ENCODE results near the gene CDS1. TPM values are rescaled to one million over a fixed set of nuclear protein-coding genes. Genes with fewer than 3 reads are reported as not detected.

Gene CDS1
- total RNA-seq, 1 donor: 0.36 TPM

- H3K4me3 ChIP-seq (ENCODE audit: low read depth, low read length): no peak overlapping the region
- TF ChIP-seq CTCF (IDR thresholded peaks at IDR 0.05; ENCODE audit: insufficient read depth, low read length): no peak
- no peak for DNase-seq (ENCODE audit: low read depth)
Observed at GRCh38 chr4:84565951-84566350, 17.0 kb upstream of the CDS1 start.

- peak; percentile 16 for DNase-seq (ENCODE audit: low read depth)
- TF ChIP-seq CTCF (IDR thresholded peaks at IDR 0.05; ENCODE audit: insufficient read depth, low read length): no peak
- H3K4me3 ChIP-seq (ENCODE audit: low read depth, low read length): no peak overlapping the region
Observed at GRCh38 chr4:84568496-84568895, 14.4 kb upstream of the CDS1 start.

- no peak overlapping the region for H3K4me3 ChIP-seq (ENCODE audit: low read depth, low read length)
- no peak for DNase-seq (ENCODE audit: low read depth)
- no peak for TF ChIP-seq CTCF (IDR thresholded peaks at IDR 0.05; ENCODE audit: insufficient read depth, low read length)
Observed at GRCh38 chr4:84569009-84569408, 13.9 kb upstream of the CDS1 start.

GRCh38 chr4:84573385-84574068 lies 9.4 kb upstream of the CDS1 start:
- TF ChIP-seq CTCF (IDR thresholded peaks at IDR 0.05; ENCODE audit: insufficient read depth, low read length): no peak
- H3K4me3 ChIP-seq (ENCODE audit: low read depth, low read length): no peak overlapping the region
- DNase-seq (ENCODE audit: low read depth): no peak

- no peak overlapping the region for H3K4me3 ChIP-seq (ENCODE audit: low read depth, low read length)
- TF ChIP-seq CTCF (IDR thresholded peaks at IDR 0.05; ENCODE audit: insufficient read depth, low read length): no peak
- no peak for DNase-seq (ENCODE audit: low read depth)
Observed at GRCh38 chr4:84574069-84574720, 8.7 kb upstream of the CDS1 start.

GRCh38 chr4:84578540-84579402 lies 4.2 kb upstream of the CDS1 start:
- peak; percentile 74 for DNase-seq (ENCODE audit: low read depth)
- TF ChIP-seq CTCF (IDR thresholded peaks at IDR 0.05; ENCODE audit: insufficient read depth, low read length): peak; percentile 76
- no peak overlapping the region for H3K4me3 ChIP-seq (ENCODE audit: low read depth, low read length)

Measured in fibroblast of the aortic adventitia (primary cell).